Astrocyte of the spinal cord (primary cell): ENCODE results near the gene CELF6.

Experiments
- DNase-seq: peaks from one replicate; pipeline ENCODE4 v3.0.0; 2011; ENCODE audit warnings: low read depth, low spot score
- H3K4me3 ChIP-seq: 2 replicates; pipeline ENCODE4 v1.5.1; 2011; ENCODE audit warnings: low read depth, mild to moderate bottlenecking, low read length, moderate library complexity
- CTCF ChIP-seq: IDR thresholded peaks from 2 replicates; pipeline ENCODE4 v1.5.1; 2012; ENCODE audit warnings: low read depth, mild to moderate bottlenecking, low read length, inconsistent platforms
- in situ Hi-C: cut with HindIII; loops from 2 replicates; pipeline ENCODE4 v1.10.0; 2017; ENCODE audit warnings: low sequenced_read_pairs

Gene CELF6

GRCh38 chr15:72341361-72341760, 21.4 kb upstream of the CELF6 start:
- in situ Hi-C loops, result no loop called here
- no peak overlapping the region for H3K4me3 ChIP-seq
- TF ChIP-seq CTCF, result peak; percentile 24
- DNase-seq, result no peak

GRCh38 chr15:72340366-72340765, 20.4 kb upstream of the CELF6 start:
- DNase-seq, result no peak
- TF ChIP-seq CTCF, result no peak
- no peak overlapping the region for H3K4me3 ChIP-seq
- in situ Hi-C loops, result no loop called here

GRCh38 chr15:72339777-72340177, 19.8 kb upstream of the CELF6 start:
- in situ Hi-C loops, result no loop called here
- TF ChIP-seq CTCF, result no peak
- H3K4me3 ChIP-seq, result no peak overlapping the region
- peak; percentile 80 for DNase-seq

GRCh38 chr15:72338617-72339321, 18.8 kb upstream of the CELF6 start:
- TF ChIP-seq CTCF, result no peak
- H3K4me3 ChIP-seq, result no peak overlapping the region
- DNase-seq, result peak; percentile 26
- in situ Hi-C loops, result no loop called here

GRCh38 chr15:72338148-72338547, 18.2 kb upstream of the CELF6 start:
- in situ Hi-C loops, result no loop called here
- TF ChIP-seq CTCF, result no peak
- no peak overlapping the region for H3K4me3 ChIP-seq
- no peak for DNase-seq

- no peak for TF ChIP-seq CTCF
- no peak for DNase-seq
- in situ Hi-C loops, result no loop called here
- H3K4me3 ChIP-seq, result no peak overlapping the region
These were observed 14.9 kb upstream of the CELF6 start for GRCh38 chr15:72334842-72335241.
